Stomach (tissue), 9 donors: ENCODE results near the gene SLC2A6. TPM values are rescaled to one million over a fixed set of nuclear protein-coding genes. Genes with fewer than 3 reads are reported as not detected.

Experiments
- DNase-seq, 2 donors: peaks; one replicate each; pipeline versions ENCODE4 v3.0.0 to v3.0.0-alpha.2; 2013 to 2019
- H3K27ac ChIP-seq, 5 donors: fragments of 200-600 bp in 4 of 5; sonication (generic) in 4 of 5; one replicate each; pipeline ENCODE4 v1.5.1; 2013 to 2019; ENCODE audit warnings: mild to moderate bottlenecking in 1 of 5, moderate library complexity in 1 of 5
- H3K27me3 ChIP-seq, 3 donors: fragments of 200-600 bp; sonication (generic); one replicate each; pipeline ENCODE4 v1.5.1; 2017 to 2019; ENCODE audit warnings: mixed run types in 1 of 3
- H3K36me3 ChIP-seq, 4 donors: fragments of 200-600 bp; sonication (generic); 1 replicate in 3 of 4; 2 replicates in 1 of 4; pipeline ENCODE4 v1.5.1; 2016 to 2019
- H3K4me1 ChIP-seq, 4 donors: fragments of 200-600 bp; sonication (generic); one replicate each; pipeline ENCODE4 v1.5.1; 2016 to 2019
- H3K4me3 ChIP-seq, 4 donors: fragments of 200-600 bp; sonication (generic) in 3 of 4; one replicate each; pipeline ENCODE4 v1.5.1; 2016 to 2019; ENCODE audit warnings: mild to moderate bottlenecking in 1 of 4
- H3K9me3 ChIP-seq, 4 donors: fragments of 200-600 bp; sonication (generic); one replicate each; pipeline ENCODE4 v1.5.1; 2016 to 2019
- CTCF ChIP-seq, 7 experiments: fragments of 450-650 bp in 4 of 7; fragments of 200-600 bp in 3 of 7; sonication (generic) in 3 of 7; IDR thresholded peaks; one replicate each; pipeline ENCODE4 v1.5.1; 2016 to 2019; ENCODE audit warnings: antibody characterized with exemption in 7 of 7, control low read depth in 2 of 7, mild to moderate bottlenecking in 1 of 7
- EP300 ChIP-seq: sonication (generic); formaldehyde crosslinking; IDR thresholded peaks from one replicate; pipeline ENCODE4 v1.6.1; 2017; ENCODE audit warnings: antibody characterized with exemption
- POLR2A ChIP-seq, 4 donors: fragments of 450-650 bp; IDR thresholded peaks; one replicate each; pipeline ENCODE4 v1.6.1; 2016; ENCODE audit warnings: antibody characterized with exemption in 4 of 4, control low read depth in 2 of 4, mild to moderate bottlenecking in 1 of 4, moderate library complexity in 1 of 4
- POLR2AphosphoS5 ChIP-seq, 3 donors: sonication (generic); formaldehyde crosslinking; IDR thresholded peaks; one replicate each; pipeline ENCODE4 v1.6.1; 2016; ENCODE audit warnings: antibody characterized with exemption in 3 of 3
- WGBS, 5 donors: extraction: QIAGEN DNeasy Blood & Tissue Kit in 3 of 5; methylation state at CpG; one replicate each; pipeline versions ENCODE4 v1.1.5 to v1.1.7; 2013 to 2018; 5-methylcytosine and 5-hydroxymethylcytosine counted together
- intact Hi-C: fragments of 100-400 bp; cut with DNase I; formaldehyde crosslinking; loops from one replicate; pipeline ENCODE4 v1.15.1; 2023; ENCODE audit warnings: low total_unique reads
- polyA plus RNA-seq, 3 donors: library from polyadenylated mRNA; stranded (reverse); fragments of 200-250 nt; gene quantifications; one replicate each; pipeline ENCODE4 v1.2.3, GENCODE V29; 2013
- total RNA-seq, 5 donors: library from RNA; depleted of rRNA; stranded (reverse); fragments of >200 nt; gene quantifications; one replicate each; pipeline versions ENCODE4 v1.1.0 to v1.2.3, GENCODE V29; 2014 to 2016
- donor health status: healthy with polysubstance abuse.
- donor health status: Bipolar disorder and iron deficiency.
- donor health status: healthy.

The SLC2A6 gene
- total and polyA plus RNA-seq, 8 donors: 0.55 to 14.3 (median 1.3) TPM; not detected in 2

- Histone ChIP-seq H3K27me3 (peaks cover 0 to 44% (median 11%) of the 10 kb centered on the region in 3 donors), H3K9me3 (no peaks in the 10 kb centered on the region), H3K4me1 (peaks cover 42 to 78% (median 69%) of the 10 kb centered on the region in 4 donors), H3K36me3 (no peaks in the 10 kb centered on the region), H3K27ac (no peak overlapping the region), H3K4me3 (no peak overlapping the region)
- 89 to 93% (median 92%) methylated on average over 17 to 22 of the region's 22 CpGs for WGBS, 5 donors
- intact Hi-C loops: no loop called here
- no peak for TF ChIP-seq EP300
- TF ChIP-seq POLR2AphosphoS5 (IDR thresholded peaks at IDR 0.05): no peak
- no peak for TF ChIP-seq CTCF (IDR thresholded peaks at IDR 0.05)
- no peak for TF ChIP-seq POLR2A (IDR thresholded peaks at IDR 0.05)
- DNase-seq: no peak
These were observed 53.8 kb downstream of the SLC2A6 start for GRCh38 chr9:133425049-133425632.

GRCh38 chr9:133424187-133424586, 54.7 kb downstream of the SLC2A6 start:
- 90 to 96% (median 94%) methylated on average over 3 to 12 of the region's 12 CpGs for WGBS, 5 donors
- Histone ChIP-seq H3K36me3 (no peaks in the 10 kb centered on the region), H3K9me3 (no peaks in the 10 kb centered on the region), H3K4me1 (peaks cover 37 to 82% (median 72%) of the 10 kb centered on the region in 4 donors), H3K27ac (peak overlapping the region in 1 of 5 donors; percentile 61), H3K27me3 (peaks cover 0 to 35% (median 11%) of the 10 kb centered on the region in 3 donors), H3K4me3 (no peak overlapping the region)
- DNase-seq: no peak
- intact Hi-C loops: no loop called here
- TF ChIP-seq POLR2AphosphoS5 (IDR thresholded peaks at IDR 0.05) (no peak), CTCF (IDR thresholded peaks at IDR 0.05) (no peak), EP300 (no peak), POLR2A (IDR thresholded peaks at IDR 0.05) (no peak)

GRCh38 chr9:133423216-133423615, 55.7 kb downstream of the SLC2A6 start:
- H3K36me3 ChIP-seq: no peaks in the 10 kb centered on the region
- peak; percentile 48 to 91 for DNase-seq
- H3K27me3 ChIP-seq: peaks cover 0 to 25% (median 5%) of the 10 kb centered on the region in 3 donors
- no peaks in the 10 kb centered on the region for H3K9me3 ChIP-seq
- intact Hi-C loops: no loop called here
- peak overlapping the region; percentile 47 to 75 (median 69) for H3K27ac ChIP-seq
- peak in 2 of 3 donors; percentile 12 to 74 for TF ChIP-seq POLR2AphosphoS5 (IDR thresholded peaks at IDR 0.05)
- no peak for TF ChIP-seq CTCF (IDR thresholded peaks at IDR 0.05)
- peaks cover 36 to 81% (median 72%) of the 10 kb centered on the region in 4 donors for H3K4me1 ChIP-seq
- WGBS, 5 donors: 14 to 42% (median 18%) methylated on average over 3 of the region's 3 CpGs
- no peak overlapping the region for H3K4me3 ChIP-seq

GRCh38 chr9:133421615-133422542, 57.0 kb downstream of the SLC2A6 start, which contains the start of gene ADAMTS13:
TSS of gene ADAMTS13 (plus strand) at chr9:133422367. CDS start at chr9:133422444, 77 bp downstream.
- H3K27ac ChIP-seq: peak within 1 kb of the TSS; percentile 47 to 75 (median 69)
- H3K9me3 ChIP-seq: no peaks in the 10 kb centered on the region
- H3K4me3 ChIP-seq: no peak within 1 kb of the TSS
- no peak for TF ChIP-seq EP300
- TF ChIP-seq POLR2A (IDR thresholded peaks at IDR 0.05): no peak
- no peak for TF ChIP-seq POLR2AphosphoS5 (IDR thresholded peaks at IDR 0.05)
- TF ChIP-seq CTCF (IDR thresholded peaks at IDR 0.05): no peak
- peaks cover 0 to 13% (median 0%) of the 10 kb centered on the region in 3 donors for H3K27me3 ChIP-seq
- H3K36me3 ChIP-seq: no peaks in the 10 kb centered on the region
- intact Hi-C loops: no loop called here
- H3K4me1 ChIP-seq: peaks cover 38 to 86% (median 75%) of the 10 kb centered on the region in 4 donors
- no peak for DNase-seq
- WGBS, 5 donors: 46 to 53% (median 53%) methylated on average over 23 of the region's 23 CpGs
